GM12878 (cell line): ENCODE results near the gene DNAJB6. TPM values are rescaled to one million over a fixed set of nuclear protein-coding genes. Genes with fewer than 3 reads are reported as not detected.

Experiments
- ATAC-seq: fragments of 200-7000 bp; cut with Tn5 transposase; 3 replicates; pipeline ENCODE4 v1.9.1; 2020; ENCODE audit warnings: mild to moderate bottlenecking, moderate library complexity
- BruUV-seq: library from RNA; stranded (reverse); fragments of 400-500 nt; replicated peaks from 2 replicates; lab custom pipeline; 2021; lab: Mats Ljungman, UMichigan
- CTCF ChIA-PET: fragments of 300-600 bp; sonication (Branson Sonifier 250); formaldehyde crosslinking; extraction: SDS; loops from one replicate; lab custom pipeline; 2021; ENCODE audit warnings: inconsistent platforms; lab: Yijun Ruan, JAX
- POLR2A ChIA-PET: fragments of 350-600 bp; formaldehyde crosslinking; extraction: SDS; loops from one replicate; lab custom pipeline; 2021; ENCODE audit warnings: inconsistent platforms; lab: Charles Lee
- RAD21 ChIA-PET: fragments of 300-600 bp; sonication (Branson Sonifier 250); formaldehyde crosslinking; loops from one replicate; lab custom pipeline; 2023; ENCODE audit warnings: antibody characterized with exemption; ENCODE audit not compliant: unreplicated experiment; lab: Charles Lee
- SMC1A ChIA-PET: fragments of 300-600 bp; sonication (Branson Sonifier 250); formaldehyde crosslinking; loops from one replicate; lab custom pipeline; 2023; ENCODE audit not compliant: unreplicated experiment, uncharacterized antibody; lab: Charles Lee
- DNase-seq: peaks from one replicate; pipeline ENCODE4 v3.0.0-alpha.2; 2011; ENCODE audit warnings: low read depth, low spot score
- FAIRE-seq: peaks from 3 replicates; lab custom pipeline; 2011; peaks lifted over from hg19 to GRCh38; lab: Jason Lieb, UNC
- H2AFZ ChIP-seq: 2 replicates; pipeline ENCODE4 v1.6.0; 2011; ENCODE audit warnings: low read depth, low read length, control low read depth; ENCODE audit not compliant: control insufficient read depth
- H3K27ac ChIP-seq: 2 replicates; pipeline ENCODE4 v1.5.1; 2011; ENCODE audit warnings: control low read depth; ENCODE audit not compliant: control insufficient read depth, insufficient read depth
- H3K27me3 ChIP-seq, 2 experiments: replicated peaks in 1 of 2; 2 replicates each; pipeline versions ENCODE4 v1.6.0 to v1.6.1; 2011; ENCODE audit warnings: low read length in 1 of 2; ENCODE audit not compliant: control insufficient read depth in 2 of 2, insufficient read depth in 2 of 2
- H3K36me3 ChIP-seq, 2 experiments: 2 replicates each; pipeline ENCODE4 v1.5.1; 2011; ENCODE audit warnings: low read length in 1 of 2; ENCODE audit not compliant: control insufficient read depth in 2 of 2, insufficient read depth in 2 of 2
- H3K4me1 ChIP-seq: 2 replicates; pipeline ENCODE4 v1.6.1; 2011; ENCODE audit warnings: mild to moderate bottlenecking, low read length, moderate library complexity, mixed read lengths; ENCODE audit not compliant: control insufficient read depth, insufficient read depth
- H3K4me2 ChIP-seq: 2 replicates; pipeline ENCODE4 v1.6.0; 2011; ENCODE audit warnings: control low read depth; ENCODE audit not compliant: control insufficient read depth, insufficient read depth
- H3K4me3 ChIP-seq: fragments of 200-600 bp; sonication (generic); 2 replicates; pipeline ENCODE4 v1.5.1; 2016
- H3K79me2 ChIP-seq: 2 replicates; pipeline ENCODE4 v1.6.0; 2011; ENCODE audit warnings: low read length; ENCODE audit not compliant: control insufficient read depth, insufficient read depth
- H3K9ac ChIP-seq: 2 replicates; pipeline ENCODE4 v1.8.0; 2011; ENCODE audit warnings: low read length, control low read depth, mixed read lengths; ENCODE audit not compliant: control insufficient read depth, insufficient read depth
- H3K9me3 ChIP-seq: replicated peaks from 3 replicates; pipeline ENCODE4 v1.5.1; 2011; ENCODE audit warnings: mild to moderate bottlenecking, low read length; ENCODE audit not compliant: control insufficient read depth, insufficient read depth
- H4K20me1 ChIP-seq: 2 replicates; pipeline ENCODE4 v1.6.0; 2011; ENCODE audit not compliant: control insufficient read depth, insufficient read depth
- CBX3 ChIP-seq: fragments of 200-600 bp; sonication (generic); IDR thresholded peaks from 2 replicates; pipeline ENCODE4 v1.6.1; 2016; ENCODE audit warnings: low read depth, borderline replicate concordance
- CREM ChIP-seq: IDR thresholded peaks from 2 replicates; pipeline ENCODE4 v1.6.1; 2014; ENCODE audit warnings: antibody characterized with exemption, low read depth
- NFYA ChIP-seq: IDR thresholded peaks from 2 replicates; pipeline ENCODE4 v1.6.1; 2011; ENCODE audit warnings: low read depth, mild to moderate bottlenecking, low read length, improper control_type of control experiment, borderline replicate concordance
- NFYB ChIP-seq: IDR thresholded peaks from 2 replicates; pipeline ENCODE4 v1.6.1; 2011; ENCODE audit warnings: low read depth, mild to moderate bottlenecking, low read length, improper control_type of control experiment, moderate library complexity; ENCODE audit not compliant: insufficient read depth
- WGBS: methylation state at CpG from one replicate; pipeline ENCODE4 v1.1.6; 2016; ENCODE audit warnings: low lambda C conversion rate; ENCODE audit not compliant: insufficient replicate concordance, insufficient coverage; ENCODE audit errors: missing lambda C conversion rate; 5-methylcytosine and 5-hydroxymethylcytosine counted together
- in situ Hi-C: fragments of 300-500 bp; cut with MboI; formaldehyde crosslinking; loops from 9 replicates; pipeline ENCODE4 v1.14.3; 2018; ENCODE audit warnings: mixed read lengths
- intact Hi-C: fragments of 100-400 bp; cut with micrococcal nuclease; formaldehyde crosslinking; loops from one replicate; pipeline ENCODE4 v1.14.2; 2022; ENCODE audit not compliant: unreplicated experiment
- polyA plus RNA-seq, 11 experiments: library from polyadenylated mRNA; depleted of rRNA in 4 of 11; unstranded in 6 of 11; stranded (reverse) in 5 of 11; fragments of >200 nt; fragmentation: Nextera tagmentation in 4 of 11; fragmentation: Illumina TruSeq in 1 of 11; extraction: Ambion mirVana in 4 of 11; extraction: Trizol in 1 of 11; gene quantifications; 1 replicate in 1 of 11; 2 replicates in 10 of 11; pipeline versions ENCODE4 v1.2.1 to v1.2.3, GENCODE V29; 2011 to 2016; ENCODE audit warnings: inconsistent platforms in 2 of 11, missing spikeins in 2 of 11, low read depth in 1 of 11
- total RNA-seq, 4 experiments: library from RNA; depleted of rRNA in 3 of 4; stranded (reverse); fragments of >200 nt in 3 of 4; fragmentation: Illumina TruSeq in 1 of 4; extraction: Trizol in 1 of 4; gene quantifications; 2 replicates each; pipeline versions ENCODE4 v1.2.1 to v1.2.3, GENCODE V29; 2013 to 2021
- TF ChIP-seq, protein P1 (sequence below), 3 experiments: IDR thresholded peaks in 2 of 3; conservative IDR thresholded peaks in 1 of 3; 2 replicates each; pipeline ENCODE4 v1.5.1; 2011; ENCODE audit warnings: low read depth in 3 of 3, low read length in 3 of 3, mild to moderate bottlenecking in 3 of 3, control low read depth in 2 of 3, moderate library complexity in 2 of 3, inconsistent platforms in 1 of 3, mixed read lengths in 1 of 3; ENCODE audit not compliant: control insufficient read depth in 2 of 3, insufficient read depth in 1 of 3; ENCODE audit errors: extremely low read depth in 1 of 3

DNAJB6 gene
- total and polyA plus RNA-seq, 10 of the 15 experiments (the other 5 are each of a cell fraction or from before 2014, with no cell fraction given): 34.5 to 117 (median 53.1) TPM

GRCh38 chr7:157294773-157295172 lies 42.0 kb upstream of the DNAJB6 start (continued):
- no peak for TF ChIP-seq CREM
- no peak for TF ChIP-seq NFYB
- TF ChIP-seq CBX3: no peak

DNA sequence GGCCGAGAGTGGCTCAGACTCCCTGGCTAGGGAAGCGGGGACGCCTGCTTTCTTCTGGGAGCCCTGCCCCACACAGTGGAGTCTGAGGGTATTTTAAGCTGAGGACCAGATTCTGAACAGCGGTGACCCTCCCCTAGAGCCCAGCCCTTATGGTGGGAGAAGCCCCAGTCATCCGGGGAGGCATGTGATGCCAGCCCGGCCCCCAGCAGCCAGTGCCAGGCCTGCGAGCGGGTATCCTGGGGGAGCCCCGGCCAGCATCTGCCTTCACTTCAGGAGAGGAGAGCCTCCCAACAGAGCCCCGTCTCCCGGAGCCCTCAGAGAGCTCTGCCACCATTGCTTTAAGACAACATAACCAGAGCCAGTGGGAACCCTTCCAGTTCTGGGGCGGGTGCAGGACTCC lies 41.5 kb upstream of the DNAJB6 start:
- ChIA-PET CTCF (interaction anchor here (1.4 kb wide), 1 partner anchor 21 kb away, joined by 3 read pairs; no protein-coding TSS in a partner anchor), RAD21 (no interaction called here), POLR2A (no interaction called here), SMC1A (no interaction called here)
- H3K27me3 ChIP-seq: no peaks in the 10 kb centered on the region
- no peak for FAIRE-seq
- H3K9ac ChIP-seq: no peak overlapping the region
- no peak overlapping the region for H3K27ac ChIP-seq
- no peaks in the 10 kb centered on the region for H3K79me2 ChIP-seq
- intact Hi-C loops (no loop called here), in situ Hi-C loops (no loop called here)
- no peaks in the 10 kb centered on the region for H3K36me3 ChIP-seq
- H3K9me3 ChIP-seq: no peaks in the 10 kb centered on the region
- no peak overlapping the region for H3K4me2 ChIP-seq
- no peaks in the 10 kb centered on the region for H4K20me1 ChIP-seq
- ATAC-seq: no peak
- no peak for DNase-seq
- BruUV-seq: no TSS peak
- no peak overlapping the region for H3K4me3 ChIP-seq
- TF ChIP-seq, protein P1, sequence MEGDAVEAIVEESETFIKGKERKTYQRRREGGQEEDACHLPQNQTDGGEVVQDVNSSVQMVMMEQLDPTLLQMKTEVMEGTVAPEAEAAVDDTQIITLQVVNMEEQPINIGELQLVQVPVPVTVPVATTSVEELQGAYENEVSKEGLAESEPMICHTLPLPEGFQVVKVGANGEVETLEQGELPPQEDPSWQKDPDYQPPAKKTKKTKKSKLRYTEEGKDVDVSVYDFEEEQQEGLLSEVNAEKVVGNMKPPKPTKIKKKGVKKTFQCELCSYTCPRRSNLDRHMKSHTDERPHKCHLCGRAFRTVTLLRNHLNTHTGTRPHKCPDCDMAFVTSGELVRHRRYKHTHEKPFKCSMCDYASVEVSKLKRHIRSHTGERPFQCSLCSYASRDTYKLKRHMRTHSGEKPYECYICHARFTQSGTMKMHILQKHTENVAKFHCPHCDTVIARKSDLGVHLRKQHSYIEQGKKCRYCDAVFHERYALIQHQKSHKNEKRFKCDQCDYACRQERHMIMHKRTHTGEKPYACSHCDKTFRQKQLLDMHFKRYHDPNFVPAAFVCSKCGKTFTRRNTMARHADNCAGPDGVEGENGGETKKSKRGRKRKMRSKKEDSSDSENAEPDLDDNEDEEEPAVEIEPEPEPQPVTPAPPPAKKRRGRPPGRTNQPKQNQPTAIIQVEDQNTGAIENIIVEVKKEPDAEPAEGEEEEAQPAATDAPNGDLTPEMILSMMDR (IDR thresholded peaks at IDR 0.05 in 2 of 3, conservative IDR thresholded peaks at IDR 0.05 in 1 of 3; ENCODE audit: control insufficient read depth in 2 of 3, extremely low read depth in 1 of 3, insufficient read depth in 1 of 3, low read depth in 3 of 3, low read length in 3 of 3): no peak
- TF ChIP-seq NFYA (no peak), CREM (no peak)
- H3K4me1 ChIP-seq: no peaks in the 10 kb centered on the region
- no peak overlapping the region for H2AFZ ChIP-seq
- 58% methylated on average over 10 of the region's 12 CpGs for WGBS
